Hepatocyte (in vitro differentiated cells): ENCODE results near the gene CYP24A1. TPM values are rescaled to one million over a fixed set of nuclear protein-coding genes. Genes with fewer than 3 reads are reported as not detected.

Source experiments
- DNase-seq: peaks from one replicate; pipeline ENCODE4 v3.0.0-alpha.2; 2016; ENCODE audit warnings: low spot score
- H2AFZ ChIP-seq: fragments of 200-600 bp; sonication (generic); 2 replicates; pipeline ENCODE4 v1.6.0; 2016; ENCODE audit warnings: antibody characterized with exemption, mild to moderate bottlenecking
- H3K27ac ChIP-seq: fragments of 200-600 bp; sonication (generic); 2 replicates; pipeline ENCODE4 v1.5.1; 2016; ENCODE audit warnings: mild to moderate bottlenecking
- H3K27me3 ChIP-seq: fragments of 200-600 bp; sonication (generic); 2 replicates; pipeline ENCODE4 v1.6.1; 2016
- H3K36me3 ChIP-seq: fragments of 200-600 bp; sonication (generic); replicated peaks from 2 replicates; pipeline ENCODE4 v1.5.1; 2016; ENCODE audit warnings: low read depth; ENCODE audit not compliant: insufficient read depth
- H3K4me1 ChIP-seq: fragments of 200-600 bp; sonication (generic); 2 replicates; pipeline ENCODE4 v1.5.1; 2016; ENCODE audit warnings: mild to moderate bottlenecking, moderate library complexity; ENCODE audit not compliant: insufficient read depth
- H3K4me2 ChIP-seq: fragments of 200-600 bp; sonication (generic); 2 replicates; pipeline ENCODE4 v1.6.0; 2016
- H3K4me3 ChIP-seq: fragments of 200-600 bp; sonication (generic); 2 replicates; pipeline ENCODE4 v1.5.1; 2016; ENCODE audit warnings: mild to moderate bottlenecking
- H3K79me2 ChIP-seq: fragments of 200-600 bp; sonication (generic); 2 replicates; pipeline ENCODE4 v1.6.0; 2017; ENCODE audit warnings: mild to moderate bottlenecking
- H3K9me2 ChIP-seq: fragments of 200-600 bp; sonication (generic); replicated peaks from 2 replicates; pipeline ENCODE4 v1.6.0; 2017; ENCODE audit warnings: mild to moderate bottlenecking; ENCODE audit not compliant: insufficient read depth
- H3K9me3 ChIP-seq: fragments of 200-600 bp; sonication (generic); 2 replicates; pipeline ENCODE4 v1.5.1; 2016; ENCODE audit warnings: low read depth, mild to moderate bottlenecking
- H4K20me1 ChIP-seq: fragments of 200-600 bp; sonication (generic); 2 replicates; pipeline ENCODE4 v1.6.0; 2016; ENCODE audit warnings: mild to moderate bottlenecking; ENCODE audit not compliant: insufficient read depth, poor library complexity, severe bottlenecking
- CTCF ChIP-seq: fragments of 200-600 bp; sonication (generic); IDR thresholded peaks from 2 replicates; pipeline ENCODE4 v1.5.1; 2016; ENCODE audit warnings: antibody characterized with exemption, mild to moderate bottlenecking; ENCODE audit not compliant: poor library complexity
- EZH2 ChIP-seq: fragments of 200-600 bp; sonication (generic); IDR thresholded peaks from 2 replicates; pipeline ENCODE4 v1.6.1; 2016; ENCODE audit warnings: antibody characterized with exemption, mild to moderate bottlenecking, borderline replicate concordance
- EZH2phosphoT487 ChIP-seq: fragments of 200-600 bp; sonication (generic); IDR thresholded peaks from one replicate; pipeline ENCODE4 v1.6.1; 2018; ENCODE audit warnings: antibody characterized with exemption, mild to moderate bottlenecking, low read depth, moderate library complexity; ENCODE audit not compliant: unreplicated experiment, severe bottlenecking
- WGBS: methylation state at CpG from one replicate; pipeline ENCODE4 v1.1.6; 2016; ENCODE audit warnings: low lambda C conversion rate; ENCODE audit errors: missing lambda C conversion rate; 5-methylcytosine and 5-hydroxymethylcytosine counted together
- polyA plus RNA-seq: library from polyadenylated mRNA; unstranded; fragments of >200 nt; fragmentation: Nextera tagmentation; extraction: Ambion mirVana; gene quantifications from 2 replicates; pipeline ENCODE4 v1.2.1, GENCODE V29; 2016
- total RNA-seq: library from RNA; depleted of rRNA; stranded (reverse); fragments of >200 nt; gene quantifications from 2 replicates; pipeline ENCODE4 v1.2.3, GENCODE V29; 2014

The CYP24A1 gene
- total and polyA plus RNA-seq, 2 experiments from 2014 or later: 1.5 TPM; not detected in 1

- Histone ChIP-seq H3K27ac (peak overlapping the region; percentile 56), H4K20me1 (no peaks in the 10 kb centered on the region), H3K9me2 (no peaks in the 10 kb centered on the region), H3K4me2 (no peak overlapping the region), H3K27me3 (no peaks in the 10 kb centered on the region), H3K9me3 (no peaks in the 10 kb centered on the region), H3K4me1 (no peaks in the 10 kb centered on the region), H3K36me3 (no peaks in the 10 kb centered on the region), H3K4me3 (no peak overlapping the region), H2AFZ (no peak overlapping the region), H3K79me2 (no peaks in the 10 kb centered on the region)
- DNase-seq: no peak
- no peak for TF ChIP-seq EZH2phosphoT487
- TF ChIP-seq CTCF: no peak
- TF ChIP-seq EZH2: no peak
- WGBS: 87% methylated on average over 7 of the region's 7 CpGs
These were observed 24.0 kb downstream of the CYP24A1 start for GRCh38 chr20:54149765-54150264.

GRCh38 chr20:54148947-54149764, 24.6 kb downstream of the CYP24A1 start:
- H3K4me3 ChIP-seq: no peak overlapping the region
- no peaks in the 10 kb centered on the region for H3K79me2 ChIP-seq
- peak; percentile 80 for DNase-seq
- no peaks in the 10 kb centered on the region for H3K36me3 ChIP-seq
- H3K27ac ChIP-seq: peak overlapping the region; percentile 56
- H3K27me3 ChIP-seq: no peaks in the 10 kb centered on the region
- no peaks in the 10 kb centered on the region for H3K4me1 ChIP-seq
- H3K9me3 ChIP-seq: no peaks in the 10 kb centered on the region
- no peak overlapping the region for H3K4me2 ChIP-seq
- no peaks in the 10 kb centered on the region for H4K20me1 ChIP-seq
- WGBS: 22% methylated on average over 7 of the region's 7 CpGs
- H3K9me2 ChIP-seq: no peaks in the 10 kb centered on the region
- H2AFZ ChIP-seq: no peak overlapping the region
- TF ChIP-seq EZH2phosphoT487: no peak
- TF ChIP-seq CTCF: no peak
- no peak for TF ChIP-seq EZH2

GRCh38 chr20:54146672-54147071, 27.1 kb downstream of the CYP24A1 start:
- Histone ChIP-seq H3K9me2 (no peaks in the 10 kb centered on the region), H3K4me2 (no peak overlapping the region), H3K36me3 (no peaks in the 10 kb centered on the region), H3K4me1 (no peaks in the 10 kb centered on the region), H3K9me3 (no peaks in the 10 kb centered on the region), H3K4me3 (no peak overlapping the region), H3K79me2 (no peaks in the 10 kb centered on the region), H2AFZ (no peak overlapping the region), H3K27me3 (no peaks in the 10 kb centered on the region), H3K27ac (no peak overlapping the region), H4K20me1 (no peaks in the 10 kb centered on the region)
- DNase-seq: no peak
- TF ChIP-seq CTCF (no peak), EZH2phosphoT487 (no peak), EZH2 (no peak)
- WGBS: 67% methylated on average over 1 of the region's 1 CpG
